ENCODE results near the gene CCDC134. TPM values are rescaled to one million over a fixed set of nuclear protein-coding genes. Genes with fewer than 3 reads are reported as not detected.

The CCDC134 gene
- polyA plus RNA-seq (2013): 6.4 TPM

DNA sequence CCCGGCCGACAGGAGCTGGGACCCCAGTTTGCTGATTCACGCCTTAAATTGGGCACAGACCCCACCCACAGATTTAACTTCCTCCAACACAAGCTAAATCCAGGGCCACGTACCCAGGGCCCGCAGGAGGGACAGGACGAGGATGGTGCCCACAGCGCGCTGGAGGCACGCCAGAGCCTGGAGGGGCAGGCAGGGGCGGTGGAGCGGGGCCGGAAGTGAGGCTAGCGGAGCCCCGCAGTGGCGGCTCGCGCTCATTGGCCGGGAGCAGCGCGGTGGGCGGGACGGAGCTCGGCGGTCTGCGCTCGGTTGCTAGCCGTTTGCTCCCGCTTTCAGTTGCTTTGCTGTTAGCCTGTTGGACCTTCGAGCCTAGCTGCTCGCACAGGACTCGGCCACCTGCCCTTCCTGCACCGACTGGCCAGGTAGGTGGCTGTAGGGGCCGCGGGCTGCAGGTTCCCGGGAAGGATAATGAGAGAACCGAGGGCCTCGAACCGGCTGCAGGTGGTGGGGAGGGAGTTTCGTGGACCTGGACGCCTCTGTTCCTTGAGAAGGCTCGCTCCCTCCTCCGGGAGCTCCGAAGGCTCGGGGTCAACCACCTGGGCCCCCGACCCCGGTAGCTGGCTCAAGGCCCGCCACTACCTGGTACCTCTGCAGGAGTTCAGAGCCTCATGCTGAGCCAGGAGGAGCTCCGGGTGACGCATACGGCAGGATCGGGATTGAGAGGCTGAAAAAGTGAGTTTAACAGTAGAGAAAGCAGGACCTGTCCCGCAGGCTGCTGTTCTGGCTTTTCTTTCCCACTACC lies at the start of gene CCDC134:
CCDC134 (plus strand) TSS at position 332 of the 799 bp plus-strand sequence. CDS start 8,212 bp downstream, outside the sequence.
- POLR2A ChIA-PET: interaction anchor here (0.5 to 1.4 kb wide), 8 partner anchors 18 to 112 kb away, joined by 3 to 14 read pairs (median 4); partner anchors contain the start of genes SNU13 and SREBF2
- under 1% methylated on average over 47 of the region's 52 CpGs for WGBS (ENCODE audit: insufficient coverage)
- Histone ChIP-seq H3K36me3 (ENCODE audit: control insufficient read depth in 4 of 4, insufficient read depth in 4 of 4, low read length in 3 of 4) (peaks cover 0 to 3% (median under 1%) of the 10 kb centered on the region in 4 experiments), H3K27me3 (replicated peaks in 2 of 5; ENCODE audit: control insufficient read depth in 4 of 5, insufficient read depth in 5 of 5, low read length in 4 of 5) (no peaks in the 10 kb centered on the region), H3K4me1 (ENCODE audit: control extremely low read depth in 1 of 4, control insufficient read depth in 4 of 4, insufficient read depth in 4 of 4, low read length in 3 of 4) (peaks cover 3 to 32% (median 26%) of the 10 kb centered on the region in 4 experiments), H3K9me3 (ENCODE audit: control extremely low read depth in 1 of 5, control insufficient read depth in 4 of 5, insufficient read depth in 2 of 5, low read depth in 1 of 5, low read length in 4 of 5) (no peaks in the 10 kb centered on the region), H3K27ac (ENCODE audit: insufficient read depth in 1 of 2, low read depth in 1 of 2, low read length in 2 of 2, poor library complexity in 1 of 2, severe bottlenecking in 2 of 2) (peak within 1 kb of the TSS; percentile 78 to 90), H3K4me3 (ENCODE audit: control insufficient read depth in 1 of 7, extremely low read depth in 1 of 7, insufficient read depth in 4 of 7, low read depth in 2 of 7, low read length in 6 of 7) (peak within 1 kb of the TSS; percentile 73 to 98 (median 90))
- CTCF ChIA-PET: interaction anchor here (0.8 to 8.3 kb wide), 12 partner anchors 9 to 112 kb away, joined by 3 to 55 read pairs (median 4); partner anchors contain the start of genes MEI1 and SNU13
- DNase-seq: peak; percentile 92 to 98 (median 98)

DNA sequence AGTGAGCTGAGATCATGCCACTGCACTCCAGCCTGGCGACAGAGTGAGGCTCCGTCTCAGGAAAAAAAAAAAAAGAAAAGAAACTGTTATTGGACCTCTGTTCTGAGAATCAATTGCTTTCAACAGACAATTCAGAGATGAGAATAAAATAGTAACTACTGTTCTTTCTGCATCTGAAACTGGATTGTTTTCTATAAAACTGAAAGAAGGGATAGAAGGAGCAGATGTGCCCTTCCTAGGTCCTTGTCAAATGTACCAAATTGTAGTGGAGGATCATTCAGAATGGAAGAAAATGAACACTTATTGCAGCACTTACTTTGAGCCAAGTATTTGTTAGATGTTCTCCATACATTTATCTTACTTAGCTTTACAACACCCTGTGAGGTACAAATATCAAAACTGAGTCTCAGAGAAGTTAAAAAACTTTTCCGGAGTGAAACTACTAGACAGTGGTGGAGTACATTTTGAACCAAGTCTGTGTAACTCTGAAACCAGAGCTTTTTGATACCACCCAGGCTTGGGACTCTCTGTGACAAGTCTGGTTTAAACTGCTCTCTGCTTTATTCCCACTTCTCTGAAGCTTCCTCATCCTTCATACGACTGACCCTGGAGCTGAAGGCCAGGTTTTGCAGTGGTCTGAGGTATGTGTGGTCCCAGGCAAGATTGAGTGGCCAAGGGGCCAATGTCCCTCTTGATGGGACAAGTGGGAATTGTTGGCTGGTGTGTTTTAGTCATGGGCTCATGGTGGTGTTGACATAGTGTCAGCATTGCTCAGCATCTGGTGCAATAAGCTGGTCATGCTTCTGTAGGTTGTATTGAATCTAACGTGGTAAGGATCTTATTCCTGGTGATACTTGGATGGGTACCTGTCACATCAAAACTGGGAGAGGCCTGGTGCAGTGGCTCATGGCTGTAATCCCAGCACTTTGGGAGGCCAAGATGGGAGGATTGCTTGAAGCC lies 48.2 kb upstream of the CCDC134 start:
- 100% methylated on average over 3 of the region's 5 CpGs for WGBS (ENCODE audit: insufficient coverage)
- H3K9me3 ChIP-seq (ENCODE audit: control extremely low read depth in 1 of 5, control insufficient read depth in 4 of 5, insufficient read depth in 2 of 5, low read depth in 1 of 5, low read length in 4 of 5): no peaks in the 10 kb centered on the region
- no peak overlapping the region for H3K4me3 ChIP-seq (ENCODE audit: control insufficient read depth in 1 of 7, extremely low read depth in 1 of 7, insufficient read depth in 4 of 7, low read depth in 2 of 7, low read length in 6 of 7)
- DNase-seq: no peak
- no peaks in the 10 kb centered on the region for H3K36me3 ChIP-seq (ENCODE audit: control insufficient read depth in 4 of 4, insufficient read depth in 4 of 4, low read length in 3 of 4)
- H3K27ac ChIP-seq (ENCODE audit: insufficient read depth in 1 of 2, low read depth in 1 of 2, low read length in 2 of 2, poor library complexity in 1 of 2, severe bottlenecking in 2 of 2): no peak overlapping the region
- H3K4me1 ChIP-seq (ENCODE audit: control extremely low read depth in 1 of 4, control insufficient read depth in 4 of 4, insufficient read depth in 4 of 4, low read length in 3 of 4): no peaks in the 10 kb centered on the region
- CTCF ChIA-PET: interaction anchor here (0.9 to 1.7 kb wide), 3 partner anchors 11 to 26 kb away, joined by 3 to 7 read pairs (median 3); no protein-coding TSS in a partner anchor
- POLR2A ChIA-PET: interaction anchor here (0.7 kb wide), 1 partner anchor 389 kb away, joined by 3 read pairs; no protein-coding TSS in a partner anchor
- H3K27me3 ChIP-seq (replicated peaks in 2 of 5; ENCODE audit: control insufficient read depth in 4 of 5, insufficient read depth in 5 of 5, low read length in 4 of 5): no peaks in the 10 kb centered on the region

DNA sequence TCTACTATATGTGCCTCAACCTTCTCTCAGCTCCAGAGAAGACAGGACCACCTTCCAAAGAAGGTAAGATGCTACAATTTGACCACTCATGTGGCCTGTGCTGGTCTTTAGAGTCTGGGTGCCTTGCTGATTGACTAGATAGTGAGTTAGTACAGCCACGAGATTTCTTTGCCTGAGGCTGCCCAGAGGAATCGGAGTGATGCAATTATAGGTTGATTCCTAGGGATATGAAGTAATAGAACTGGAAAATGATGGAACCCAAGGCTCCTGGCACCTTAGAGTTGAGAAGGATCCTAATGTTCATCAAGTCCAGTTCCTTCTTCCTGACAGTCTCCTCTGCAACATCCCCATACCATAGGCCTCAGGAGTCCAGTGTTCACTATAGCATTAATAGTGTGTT lies 46.5 kb upstream of the CCDC134 start:
- H3K27ac ChIP-seq (ENCODE audit: insufficient read depth in 1 of 2, low read depth in 1 of 2, low read length in 2 of 2, poor library complexity in 1 of 2, severe bottlenecking in 2 of 2): no peak overlapping the region
- no peak overlapping the region for H3K4me3 ChIP-seq (ENCODE audit: control insufficient read depth in 1 of 7, extremely low read depth in 1 of 7, insufficient read depth in 4 of 7, low read depth in 2 of 7, low read length in 6 of 7)
- peaks cover 0 to 3% (median 0%) of the 10 kb centered on the region in 4 experiments for H3K4me1 ChIP-seq (ENCODE audit: control extremely low read depth in 1 of 4, control insufficient read depth in 4 of 4, insufficient read depth in 4 of 4, low read length in 3 of 4)
- WGBS (ENCODE audit: insufficient coverage): 50% methylated on average over 2 of the region's 2 CpGs
- no peaks in the 10 kb centered on the region for H3K27me3 ChIP-seq (replicated peaks in 2 of 5; ENCODE audit: control insufficient read depth in 4 of 5, insufficient read depth in 5 of 5, low read length in 4 of 5)
- H3K36me3 ChIP-seq (ENCODE audit: control insufficient read depth in 4 of 4, insufficient read depth in 4 of 4, low read length in 3 of 4): no peaks in the 10 kb centered on the region
- CTCF ChIA-PET: no interaction called here
- no peaks in the 10 kb centered on the region for H3K9me3 ChIP-seq (ENCODE audit: control extremely low read depth in 1 of 5, control insufficient read depth in 4 of 5, insufficient read depth in 2 of 5, low read depth in 1 of 5, low read length in 4 of 5)
- no peak for DNase-seq
- POLR2A ChIA-PET: no interaction called here

DNA sequence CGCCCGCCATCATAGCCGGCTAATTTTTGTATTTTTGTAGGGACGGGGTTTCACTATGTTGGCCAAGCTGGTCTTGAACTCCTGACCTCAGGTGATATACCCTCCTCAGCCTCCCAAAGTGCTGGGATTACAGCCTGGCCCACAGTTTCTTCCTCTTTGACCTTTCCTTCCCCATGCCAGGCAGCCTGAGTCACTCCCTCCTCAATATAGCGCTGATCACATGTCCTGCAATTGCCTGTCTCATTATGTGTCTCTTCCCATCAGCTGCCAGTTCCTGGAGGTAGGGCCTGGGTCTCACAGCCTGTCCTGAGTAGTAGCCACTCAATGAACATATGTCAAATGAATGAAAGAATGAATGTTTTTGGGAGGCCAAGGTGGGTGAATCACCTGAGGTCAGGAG lies 43.0 kb upstream of the CCDC134 start:
- 100% methylated on average over 3 of the region's 5 CpGs for WGBS (ENCODE audit: insufficient coverage)
- no peak overlapping the region for H3K27ac ChIP-seq (ENCODE audit: insufficient read depth in 1 of 2, low read depth in 1 of 2, low read length in 2 of 2, poor library complexity in 1 of 2, severe bottlenecking in 2 of 2)
- DNase-seq: no peak
- H3K36me3 ChIP-seq (ENCODE audit: control insufficient read depth in 4 of 4, insufficient read depth in 4 of 4, low read length in 3 of 4): no peaks in the 10 kb centered on the region
- H3K27me3 ChIP-seq (replicated peaks in 2 of 5; ENCODE audit: control insufficient read depth in 4 of 5, insufficient read depth in 5 of 5, low read length in 4 of 5): no peaks in the 10 kb centered on the region
- H3K4me3 ChIP-seq (ENCODE audit: control insufficient read depth in 1 of 7, extremely low read depth in 1 of 7, insufficient read depth in 4 of 7, low read depth in 2 of 7, low read length in 6 of 7): no peak overlapping the region
- H3K4me1 ChIP-seq (ENCODE audit: control extremely low read depth in 1 of 4, control insufficient read depth in 4 of 4, insufficient read depth in 4 of 4, low read length in 3 of 4): peaks cover 0 to 3% (median 0%) of the 10 kb centered on the region in 4 experiments
- ChIA-PET CTCF (interaction anchor here (1.2 kb wide), 1 partner anchor 60 kb away, joined by 3 read pairs; no protein-coding TSS in a partner anchor), POLR2A (no interaction called here)
- H3K9me3 ChIP-seq (ENCODE audit: control extremely low read depth in 1 of 5, control insufficient read depth in 4 of 5, insufficient read depth in 2 of 5, low read depth in 1 of 5, low read length in 4 of 5): no peaks in the 10 kb centered on the region

DNA sequence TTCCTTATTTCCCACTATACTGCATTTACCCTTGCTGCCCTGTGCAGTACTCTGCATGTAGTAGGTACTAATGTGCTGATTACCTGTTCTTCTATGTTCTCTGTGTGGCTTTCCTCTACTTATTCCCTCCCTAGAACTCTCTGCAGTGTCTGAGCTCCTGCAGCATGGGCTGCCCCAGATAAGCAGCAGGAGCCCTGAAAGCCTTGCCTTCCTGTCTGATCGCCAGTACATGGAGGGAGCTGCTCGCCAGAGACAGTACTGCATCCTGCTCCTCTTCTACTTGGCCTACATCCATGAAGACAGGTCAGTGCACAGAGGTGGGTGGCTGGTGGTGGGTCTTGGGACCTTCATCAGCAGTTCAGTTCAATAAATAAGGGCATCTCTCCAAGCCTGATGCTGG lies 42.2 kb upstream of the CCDC134 start:
- Histone ChIP-seq H3K9me3 (ENCODE audit: control extremely low read depth in 1 of 5, control insufficient read depth in 4 of 5, insufficient read depth in 2 of 5, low read depth in 1 of 5, low read length in 4 of 5) (no peaks in the 10 kb centered on the region), H3K4me1 (ENCODE audit: control extremely low read depth in 1 of 4, control insufficient read depth in 4 of 4, insufficient read depth in 4 of 4, low read length in 3 of 4) (peaks cover 0 to 3% (median 0%) of the 10 kb centered on the region in 4 experiments), H3K4me3 (ENCODE audit: control insufficient read depth in 1 of 7, extremely low read depth in 1 of 7, insufficient read depth in 4 of 7, low read depth in 2 of 7, low read length in 6 of 7) (no peak overlapping the region), H3K27ac (ENCODE audit: insufficient read depth in 1 of 2, low read depth in 1 of 2, low read length in 2 of 2, poor library complexity in 1 of 2, severe bottlenecking in 2 of 2) (no peak overlapping the region), H3K27me3 (replicated peaks in 2 of 5; ENCODE audit: control insufficient read depth in 4 of 5, insufficient read depth in 5 of 5, low read length in 4 of 5) (no peaks in the 10 kb centered on the region), H3K36me3 (ENCODE audit: control insufficient read depth in 4 of 4, insufficient read depth in 4 of 4, low read length in 3 of 4) (no peaks in the 10 kb centered on the region)
- POLR2A ChIA-PET: interaction anchor here (0.7 kb wide), 1 partner anchor 40 kb away, joined by 3 read pairs; no protein-coding TSS in a partner anchor
- no peak for DNase-seq
- no CpG with 5 or more reads among the region's 2 CpGs for WGBS (ENCODE audit: insufficient coverage)
- CTCF ChIA-PET: interaction anchor here (1.2 to 2.3 kb wide), 3 partner anchors 11 to 61 kb away, joined by 3 to 7 read pairs (median 4); no protein-coding TSS in a partner anchor

DNA sequence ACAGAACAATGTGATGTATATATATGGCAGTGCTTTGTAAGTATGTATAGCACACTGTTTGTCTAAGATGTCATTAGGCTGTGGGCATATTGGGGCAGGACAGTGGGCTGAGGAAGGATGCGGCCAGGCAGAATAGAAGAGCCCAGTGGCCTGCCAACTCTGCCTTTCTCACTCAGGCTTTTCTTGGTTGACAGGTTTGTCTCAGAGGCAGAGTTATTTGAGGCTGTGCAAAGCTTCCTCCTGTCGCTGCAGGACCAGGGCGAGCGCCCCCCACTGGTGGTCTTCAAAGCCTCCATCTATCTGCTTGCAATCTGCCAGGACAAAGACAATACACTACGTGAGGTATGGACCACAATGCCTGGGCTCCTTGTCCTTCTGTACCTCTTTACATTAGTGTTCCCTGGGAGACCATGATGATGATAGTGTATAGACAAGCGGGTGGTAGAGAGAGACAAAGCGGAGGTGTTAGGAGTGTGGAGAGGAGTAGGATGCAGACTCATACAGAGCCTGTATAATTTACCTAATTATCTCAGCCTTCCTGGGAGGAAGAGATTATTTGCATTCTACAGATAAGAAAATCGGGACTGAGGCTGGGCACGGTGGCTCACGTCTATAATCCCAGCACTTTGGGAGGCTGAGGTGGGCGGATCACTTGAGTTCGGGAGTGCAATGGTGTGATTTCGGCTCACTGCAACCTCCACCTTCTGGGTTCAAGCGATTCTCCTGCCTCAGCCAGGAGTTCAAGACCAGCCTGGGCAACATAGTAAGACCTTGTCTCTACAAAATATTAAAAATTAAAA lies 37.3 kb upstream of the CCDC134 start:
- no peaks in the 10 kb centered on the region for H3K36me3 ChIP-seq (ENCODE audit: control insufficient read depth in 4 of 4, insufficient read depth in 4 of 4, low read length in 3 of 4)
- no peak overlapping the region for H3K27ac ChIP-seq (ENCODE audit: insufficient read depth in 1 of 2, low read depth in 1 of 2, low read length in 2 of 2, poor library complexity in 1 of 2, severe bottlenecking in 2 of 2)
- peak; percentile 38 to 53 (median 49) for DNase-seq
- no peaks in the 10 kb centered on the region for H3K27me3 ChIP-seq (replicated peaks in 2 of 5; ENCODE audit: control insufficient read depth in 4 of 5, insufficient read depth in 5 of 5, low read length in 4 of 5)
- H3K4me3 ChIP-seq (ENCODE audit: control insufficient read depth in 1 of 7, extremely low read depth in 1 of 7, insufficient read depth in 4 of 7, low read depth in 2 of 7, low read length in 6 of 7): no peak overlapping the region
- no peaks in the 10 kb centered on the region for H3K4me1 ChIP-seq (ENCODE audit: control extremely low read depth in 1 of 4, control insufficient read depth in 4 of 4, insufficient read depth in 4 of 4, low read length in 3 of 4)
- WGBS (ENCODE audit: insufficient coverage): 89% methylated on average over 4 of the region's 14 CpGs
- ChIA-PET POLR2A (interaction anchor here (0.6 kb wide), 1 partner anchor 140 kb away, joined by 5 read pairs; no protein-coding TSS in a partner anchor), CTCF (interaction anchor here (0.7 to 1.4 kb wide), 3 partner anchors 17 to 165 kb away, joined by 3 to 5 read pairs (median 3); no protein-coding TSS in a partner anchor)
- H3K9me3 ChIP-seq (ENCODE audit: control extremely low read depth in 1 of 5, control insufficient read depth in 4 of 5, insufficient read depth in 2 of 5, low read depth in 1 of 5, low read length in 4 of 5): no peaks in the 10 kb centered on the region

Data from common myeloid progenitor, CD34-positive (primary cell).